AG10803 (cell line): ENCODE measurements around the gene SERPINI1.

Experiments
- DNase-seq: peaks from one replicate; pipeline ENCODE4 v3.0.0; 2010; ENCODE audit warnings: low read depth
- H3K4me3 ChIP-seq: 2 replicates; pipeline ENCODE4 v1.5.1; 2011; ENCODE audit warnings: mild to moderate bottlenecking, low read length, control low read depth
- CTCF ChIP-seq: conservative IDR thresholded peaks from 2 replicates; pipeline ENCODE4 v1.5.1; 2011; ENCODE audit warnings: mild to moderate bottlenecking, low read length, control low read depth, inconsistent platforms

SERPINI1 gene

GRCh38 chr3:167754049-167754448 lies 18.5 kb downstream of the SERPINI1 start:
- no peak overlapping the region for H3K4me3 ChIP-seq
- TF ChIP-seq CTCF, result no peak
- DNase-seq, result no peak

GRCh38 chr3:167761302-167761701 lies 25.8 kb downstream of the SERPINI1 start:
- no peak for DNase-seq
- no peak for TF ChIP-seq CTCF
- no peak overlapping the region for H3K4me3 ChIP-seq

- no peak for TF ChIP-seq CTCF
- no peak overlapping the region for H3K4me3 ChIP-seq
- no peak for DNase-seq
Measured at GRCh38 chr3:167762296-167762695, 26.8 kb downstream of the SERPINI1 start.

- no peak for DNase-seq
- H3K4me3 ChIP-seq, result no peak overlapping the region
- TF ChIP-seq CTCF, result no peak
Measured at GRCh38 chr3:167772992-167773391, 37.5 kb downstream of the SERPINI1 start.

GRCh38 chr3:167773584-167773983 lies 38.1 kb downstream of the SERPINI1 start:
- no peak for DNase-seq
- TF ChIP-seq CTCF, result no peak
- no peak overlapping the region for H3K4me3 ChIP-seq

GRCh38 chr3:167776066-167776685 lies 40.7 kb downstream of the SERPINI1 start:
- no peak for TF ChIP-seq CTCF
- H3K4me3 ChIP-seq, result no peak overlapping the region
- no peak for DNase-seq

GRCh38 chr3:167777356-167777755 lies 41.8 kb downstream of the SERPINI1 start:
- no peak for DNase-seq
- no peak overlapping the region for H3K4me3 ChIP-seq
- no peak for TF ChIP-seq CTCF
